Measurements from ENCODE around the gene NELL1. TPM values are rescaled to one million over a fixed set of nuclear protein-coding genes. Genes with fewer than 3 reads are reported as not detected.

Gene NELL1
- total RNA-seq, 1 experiment from 2014 or later: 0.22 TPM

- Histone ChIP-seq H2BK12ac (ENCODE audit: insufficient read length, low read depth, low read length) (no peak overlapping the region), H2BK20ac (ENCODE audit: low read depth, low read length, poor library complexity, severe bottlenecking) (no peak overlapping the region), H2AK5ac (ENCODE audit: insufficient read length, low read length) (no peak overlapping the region), H4K91ac (ENCODE audit: insufficient read length, low read depth, low read length) (no peak overlapping the region), H2AFZ (ENCODE audit: low read length) (no peak overlapping the region), H3K56ac (ENCODE audit: insufficient read length, low read depth, low read length) (no peak overlapping the region), H3K27me3 (ENCODE audit: insufficient read depth, low read length) (no peaks in the 10 kb centered on the region), H2BK5ac (ENCODE audit: insufficient read length, low read length) (no peak overlapping the region), H2BK120ac (ENCODE audit: low read depth, low read length, poor library complexity, severe bottlenecking) (no peak overlapping the region), H3K4ac (ENCODE audit: low read depth, low read length) (no peak overlapping the region), H2BK15ac (ENCODE audit: low read depth, low read length) (no peak overlapping the region), H3K23ac (ENCODE audit: insufficient read length, low read depth, low read length) (no peak overlapping the region), H3K4me1 (ENCODE audit: insufficient read depth, low read length) (no peaks in the 10 kb centered on the region), H3K23me2 (ENCODE audit: insufficient read length, low read depth, low read length, poor library complexity, severe bottlenecking) (no peaks in the 10 kb centered on the region), H3K79me2 (ENCODE audit: insufficient read depth, low read length) (no peaks in the 10 kb centered on the region), H3K9me3 (ENCODE audit: control insufficient read depth, low read depth, low read length) (no peaks in the 10 kb centered on the region), H3K27ac (ENCODE audit: insufficient read length, low read depth, low read length) (no peak overlapping the region), H3K14ac (ENCODE audit: insufficient read depth, low read length) (no peak overlapping the region), H4K5ac (ENCODE audit: insufficient read length, low read depth, low read length) (no peak overlapping the region), H3K4me2 (ENCODE audit: insufficient read depth, insufficient read length, low read length) (no peak overlapping the region), H3T11ph (ENCODE audit: low read length) (no peak overlapping the region), H4K8ac (replicated peaks; ENCODE audit: insufficient read length, low read depth, low read length) (no peak overlapping the region), H3K79me1 (ENCODE audit: insufficient read depth, low read depth, low read length, poor library complexity, severe bottlenecking) (no peaks in the 10 kb centered on the region), H3K18ac (ENCODE audit: insufficient read length, low read depth, low read length) (no peak overlapping the region), H3K9ac (ENCODE audit: extremely low read depth, insufficient read length, low read length) (no peak overlapping the region), H4K20me1 (ENCODE audit: control insufficient read depth, insufficient read depth, insufficient read length) (no peaks in the 10 kb centered on the region)
- Mint-ChIP-seq H3K4me1 (no peaks in the 10 kb centered on the region), H3K9me3 (no peaks in the 10 kb centered on the region), H3K4me3 (no peak overlapping the region), H3K27me3 (ENCODE audit: low read depth) (no peaks in the 10 kb centered on the region), H3K27ac (no peak overlapping the region), H3K36me3 (ENCODE audit: insufficient read depth in 1 of 3, low read depth in 3 of 3) (no peaks in the 10 kb centered on the region)
- DNase-seq: no peak
- no peak for TF ChIP-seq CTCF (conservative IDR thresholded peaks at IDR 0.05)
- WGBS (ENCODE audit: extremely low coverage, insufficient read length, low lambda C conversion rate): no CpG with 5 or more reads among the region's 5 CpGs
Measured at GRCh38 chr11:21614961-21615360, 945.6 kb downstream of the NELL1 start.

Measured in H9 (cell line).